ENCODE measurements around the gene EGR2.

EGR2 gene

GRCh38 chr10:62763155-62763554 lies 53.0 kb downstream of the EGR2 start:
- DNase-seq (ENCODE audit: low read depth, low spot score): no peak
- H3K4me3 ChIP-seq (ENCODE audit: low read length): no peak overlapping the region

Data from Jurkat, Clone E6-1 (cell line).